ENCODE results near the gene PKD1L1.

DNA sequence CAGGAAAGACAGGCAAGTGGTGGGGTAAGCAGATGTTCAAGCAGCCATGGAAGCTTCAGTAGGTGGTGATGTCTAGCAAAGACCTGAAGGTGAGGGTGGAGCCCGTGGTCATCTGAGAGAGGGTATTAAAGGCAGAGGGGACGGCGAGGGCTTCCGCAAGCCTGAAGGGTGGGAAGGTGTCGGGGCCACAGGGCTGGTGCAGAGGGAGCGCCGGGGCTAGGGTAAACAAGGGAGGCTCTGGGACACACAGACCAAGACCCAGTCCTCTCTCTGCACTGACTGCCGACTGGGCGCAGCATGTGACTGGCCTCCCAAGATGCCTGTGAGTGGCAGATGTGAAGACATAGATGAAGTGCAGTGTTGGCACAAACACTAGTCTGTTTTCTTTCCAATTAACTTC lies 132.4 kb downstream of the PKD1L1 start:
- TF ChIP-seq, protein P1, sequence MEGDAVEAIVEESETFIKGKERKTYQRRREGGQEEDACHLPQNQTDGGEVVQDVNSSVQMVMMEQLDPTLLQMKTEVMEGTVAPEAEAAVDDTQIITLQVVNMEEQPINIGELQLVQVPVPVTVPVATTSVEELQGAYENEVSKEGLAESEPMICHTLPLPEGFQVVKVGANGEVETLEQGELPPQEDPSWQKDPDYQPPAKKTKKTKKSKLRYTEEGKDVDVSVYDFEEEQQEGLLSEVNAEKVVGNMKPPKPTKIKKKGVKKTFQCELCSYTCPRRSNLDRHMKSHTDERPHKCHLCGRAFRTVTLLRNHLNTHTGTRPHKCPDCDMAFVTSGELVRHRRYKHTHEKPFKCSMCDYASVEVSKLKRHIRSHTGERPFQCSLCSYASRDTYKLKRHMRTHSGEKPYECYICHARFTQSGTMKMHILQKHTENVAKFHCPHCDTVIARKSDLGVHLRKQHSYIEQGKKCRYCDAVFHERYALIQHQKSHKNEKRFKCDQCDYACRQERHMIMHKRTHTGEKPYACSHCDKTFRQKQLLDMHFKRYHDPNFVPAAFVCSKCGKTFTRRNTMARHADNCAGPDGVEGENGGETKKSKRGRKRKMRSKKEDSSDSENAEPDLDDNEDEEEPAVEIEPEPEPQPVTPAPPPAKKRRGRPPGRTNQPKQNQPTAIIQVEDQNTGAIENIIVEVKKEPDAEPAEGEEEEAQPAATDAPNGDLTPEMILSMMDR (IDR thresholded peaks at IDR 0.05): no peak
- TF ChIP-seq EZH2 (IDR thresholded peaks at IDR 0.05; ENCODE audit: borderline replicate concordance, insufficient read depth, low read depth, low read length, poor library complexity, severe bottlenecking): no peak

Measured in B cell (primary cell).